Esophagus squamous epithelium (tissue), 4 donors: Measurements from ENCODE around the gene KCNJ2.

Source experiments
- CTCF ChIP-seq, 6 experiments: fragments of 450-650 bp in 4 of 6; fragments of 200-600 bp in 2 of 6; sonication (generic) in 2 of 6; IDR thresholded peaks; one replicate each; pipeline ENCODE4 v1.5.1; 2016 to 2019; ENCODE audit warnings: antibody characterized with exemption in 6 of 6, mild to moderate bottlenecking in 4 of 6, moderate library complexity in 4 of 6
- POLR2A ChIP-seq, 4 donors: fragments of 450-650 bp; IDR thresholded peaks; one replicate each; pipeline ENCODE4 v1.6.1; 2017; ENCODE audit warnings: antibody characterized with exemption in 4 of 4, mild to moderate bottlenecking in 4 of 4, moderate library complexity in 3 of 4

- TF ChIP-seq POLR2A (IDR thresholded peaks at IDR 0.05): no peak
- no peak for TF ChIP-seq CTCF (IDR thresholded peaks at IDR 0.05)
Measured at GRCh38 chr17:70195091-70195490, 25.8 kb downstream of the KCNJ2 start.
